GM19324 (cell line): ENCODE measurements around the gene SAMM50.

ENCODE experiments used
- ATAC-seq: cut with Tn5 transposase; IDR thresholded peaks from one replicate; pipeline ENCODE4 v1.9.1; 2021; ENCODE audit warnings: mild to moderate bottlenecking, moderate library complexity; ENCODE audit not compliant: unreplicated experiment, low FRiP score

Gene SAMM50

GRCh38 chr22:43945632-43946383 lies 9.4 kb upstream of the SAMM50 start:
- ATAC-seq: no peak

GRCh38 chr22:43946384-43946667 lies 8.9 kb upstream of the SAMM50 start:
- no peak for ATAC-seq

- no peak for ATAC-seq
Observed at GRCh38 chr22:43948836-43949406, 6.3 kb upstream of the SAMM50 start.

GRCh38 chr22:43951391-43951790 lies 3.9 kb upstream of the SAMM50 start:
- no peak for ATAC-seq

GRCh38 chr22:43951966-43952365 lies 3.3 kb upstream of the SAMM50 start:
- ATAC-seq: no peak

GRCh38 chr22:43953988-43954785 lies 1.1 kb upstream of the SAMM50 start:
- ATAC-seq: no peak

GRCh38 chr22:43955883-43956782 lies 891 bp downstream of the SAMM50 start:
- ATAC-seq: no peak

GRCh38 chr22:43956805-43957463 lies 1.7 kb downstream of the SAMM50 start:
- ATAC-seq: no peak

- ATAC-seq: no peak
Observed at GRCh38 chr22:43957871-43958270, 2.6 kb downstream of the SAMM50 start.

- no peak for ATAC-seq
Observed at GRCh38 chr22:43964314-43964857, 9.1 kb downstream of the SAMM50 start.

- ATAC-seq: no peak
Observed at GRCh38 chr22:43967069-43967468, 11.8 kb downstream of the SAMM50 start.

GRCh38 chr22:43968614-43969013 lies 13.4 kb downstream of the SAMM50 start:
- no peak for ATAC-seq

GRCh38 chr22:43969021-43969878 lies 14.0 kb downstream of the SAMM50 start:
- no peak for ATAC-seq

GRCh38 chr22:43969989-43970755 lies 14.9 kb downstream of the SAMM50 start:
- no peak for ATAC-seq

GRCh38 chr22:43971112-43971511 lies 15.9 kb downstream of the SAMM50 start:
- no peak for ATAC-seq

GRCh38 chr22:43972931-43973462 lies 17.8 kb downstream of the SAMM50 start:
- ATAC-seq: no peak

GRCh38 chr22:43974028-43974545 lies 18.8 kb downstream of the SAMM50 start:
- no peak for ATAC-seq

GRCh38 chr22:43975041-43975440 lies 19.8 kb downstream of the SAMM50 start:
- ATAC-seq: no peak
